ENCODE measurements around the gene CMIP.
"Not testable (repeated sequence)": the region's sequence is repeated elsewhere in the genome, so short reads cannot be mapped to it uniquely, and the experiment has no call there.

The CMIP gene

GRCh38 chr16:81688839-81689238 lies 244.2 kb downstream of the CMIP start:
- not testable (repeated sequence) for H3K4me3 ChIP-seq (ENCODE audit: low read depth, low read length)

- no peak overlapping the region for H3K4me3 ChIP-seq (ENCODE audit: low read depth, low read length)
Measured at GRCh38 chr16:81692021-81692420, 247.4 kb downstream of the CMIP start.

DNA sequence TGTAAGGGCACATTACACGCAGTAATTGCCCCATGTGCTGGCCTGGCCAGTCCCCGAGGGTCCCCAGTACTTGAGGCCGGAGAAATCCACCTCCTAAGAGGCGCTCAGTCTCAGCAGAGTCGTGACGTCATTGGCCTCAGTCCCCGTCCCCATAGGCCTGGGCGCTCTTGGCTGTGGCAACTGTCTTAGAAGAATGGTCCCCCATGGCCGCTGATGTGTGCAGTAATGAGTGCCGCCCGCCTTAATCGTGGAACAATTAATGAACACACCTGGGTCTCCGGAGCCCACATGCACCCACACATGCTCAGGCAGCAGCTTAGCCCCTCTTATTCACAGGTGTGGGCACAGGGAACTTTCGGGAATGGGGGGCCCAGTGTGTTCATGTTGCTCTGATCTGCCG lies 248.0 kb downstream of the CMIP start:
- no peak overlapping the region for H3K4me3 ChIP-seq (ENCODE audit: low read depth, low read length)

GRCh38 chr16:81693041-81693743 lies 248.6 kb downstream of the CMIP start:
- no peak overlapping the region for H3K4me3 ChIP-seq (ENCODE audit: low read depth, low read length)

DNA sequence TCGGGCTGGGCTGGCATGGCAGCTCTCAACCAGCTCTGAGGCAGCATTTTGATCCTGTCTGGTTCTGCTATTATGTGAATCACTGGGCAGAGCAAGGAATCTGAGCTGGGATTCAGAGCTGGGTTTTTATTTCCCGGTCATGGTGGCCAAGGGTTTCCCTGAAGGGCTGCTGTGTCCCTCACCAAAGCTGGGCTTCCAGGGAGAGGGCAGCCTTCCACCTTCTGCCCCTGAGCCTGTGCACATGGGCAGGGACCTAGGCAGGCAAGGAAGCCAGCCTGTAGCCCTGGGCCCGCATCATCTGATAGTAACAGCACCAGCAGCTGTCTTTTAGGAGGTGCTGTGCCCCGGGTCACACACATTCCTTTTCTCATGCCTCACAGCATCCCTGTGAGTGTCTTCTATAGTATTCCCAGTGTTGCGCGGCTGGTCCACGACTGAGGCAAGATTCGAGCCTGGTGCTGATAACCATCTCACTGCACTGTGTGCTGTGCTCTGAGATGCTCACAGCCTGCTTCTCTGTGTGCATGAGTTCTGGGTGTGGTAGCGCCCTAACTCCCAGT lies 249.2 kb downstream of the CMIP start:
- no peak overlapping the region for H3K4me3 ChIP-seq (ENCODE audit: low read depth, low read length)

DNA sequence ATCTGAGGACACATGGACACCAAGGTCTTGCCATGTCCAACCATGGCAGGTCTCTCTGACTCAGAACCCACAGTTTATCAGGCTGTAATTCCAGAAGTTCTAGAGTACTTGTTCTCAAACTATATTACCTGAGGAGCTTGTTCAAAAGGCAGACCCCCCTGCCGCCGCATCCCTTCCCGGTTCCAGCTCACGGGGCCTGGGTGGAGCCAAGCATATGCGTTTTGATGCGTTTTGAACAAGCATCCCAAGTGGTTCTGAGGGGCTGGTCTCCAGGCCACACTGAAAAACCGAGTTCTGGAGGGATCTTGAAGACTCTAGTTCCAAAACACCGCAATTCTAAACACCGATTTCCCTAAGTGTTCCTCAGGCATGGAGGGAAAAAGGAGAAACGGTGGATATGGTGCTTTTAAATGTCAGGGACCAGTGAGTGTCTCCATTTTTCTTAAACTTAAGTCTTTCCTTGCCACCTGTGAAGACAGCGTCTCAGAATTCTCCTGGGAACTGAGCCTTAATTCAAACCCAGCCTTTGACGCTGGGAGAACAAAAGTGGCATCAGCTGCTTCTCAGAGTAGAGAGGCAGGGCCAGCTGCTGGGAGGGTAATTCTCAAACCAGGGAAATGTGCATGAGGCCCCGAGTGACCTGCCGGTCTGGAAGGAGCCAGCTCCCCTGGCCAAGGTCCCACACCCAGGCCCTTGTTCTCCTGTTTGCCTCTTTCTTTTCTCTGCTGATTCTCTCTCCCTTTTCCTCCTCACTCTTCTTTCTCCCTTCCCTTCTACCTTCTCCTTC lies 250.1 kb downstream of the CMIP start:
- H3K4me3 ChIP-seq (ENCODE audit: low read depth, low read length): no peak overlapping the region

GRCh38 chr16:81695321-81696165 lies 250.9 kb downstream of the CMIP start:
- no peak overlapping the region for H3K4me3 ChIP-seq (ENCODE audit: low read depth, low read length)

DNA sequence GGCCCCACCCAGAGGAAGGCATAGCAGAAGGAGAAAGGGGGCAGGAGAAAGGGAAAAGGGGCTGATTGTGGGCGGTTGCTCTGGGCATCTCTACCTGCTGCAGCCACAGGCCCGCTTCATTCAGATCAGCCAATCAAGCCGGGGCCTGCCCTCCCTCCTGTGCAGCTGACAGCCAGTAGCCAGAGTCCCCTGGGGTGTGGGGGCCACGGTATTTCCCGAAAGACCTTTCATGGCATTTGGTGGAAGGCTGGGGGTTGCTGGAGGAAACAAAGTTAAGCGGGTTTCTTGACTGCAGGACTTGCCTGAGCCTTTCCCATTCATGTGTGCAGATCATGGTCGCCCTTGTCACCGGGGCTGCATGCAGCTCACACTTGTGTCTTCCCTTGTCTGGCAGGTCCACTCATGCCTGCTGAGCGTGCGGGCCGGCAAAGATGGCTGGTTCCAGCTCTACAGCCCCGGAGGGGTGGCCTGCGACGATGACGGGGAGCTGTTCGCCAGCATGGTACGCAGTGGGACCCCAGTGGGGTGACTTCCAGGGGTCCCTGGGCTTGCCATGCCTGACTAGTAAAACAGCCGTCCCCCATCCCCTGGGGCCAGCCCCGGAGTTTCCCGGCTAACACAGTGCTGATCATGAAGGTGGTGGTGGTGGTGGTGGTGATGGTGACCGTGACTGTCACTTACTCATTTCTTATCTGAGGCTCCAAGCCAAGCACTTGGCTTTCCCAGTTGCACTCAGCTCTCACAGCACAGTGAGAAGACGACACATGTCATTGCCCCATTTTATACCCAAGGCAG lies 251.8 kb downstream of the CMIP start:
- H3K4me3 ChIP-seq (ENCODE audit: low read depth, low read length): no peak overlapping the region

DNA sequence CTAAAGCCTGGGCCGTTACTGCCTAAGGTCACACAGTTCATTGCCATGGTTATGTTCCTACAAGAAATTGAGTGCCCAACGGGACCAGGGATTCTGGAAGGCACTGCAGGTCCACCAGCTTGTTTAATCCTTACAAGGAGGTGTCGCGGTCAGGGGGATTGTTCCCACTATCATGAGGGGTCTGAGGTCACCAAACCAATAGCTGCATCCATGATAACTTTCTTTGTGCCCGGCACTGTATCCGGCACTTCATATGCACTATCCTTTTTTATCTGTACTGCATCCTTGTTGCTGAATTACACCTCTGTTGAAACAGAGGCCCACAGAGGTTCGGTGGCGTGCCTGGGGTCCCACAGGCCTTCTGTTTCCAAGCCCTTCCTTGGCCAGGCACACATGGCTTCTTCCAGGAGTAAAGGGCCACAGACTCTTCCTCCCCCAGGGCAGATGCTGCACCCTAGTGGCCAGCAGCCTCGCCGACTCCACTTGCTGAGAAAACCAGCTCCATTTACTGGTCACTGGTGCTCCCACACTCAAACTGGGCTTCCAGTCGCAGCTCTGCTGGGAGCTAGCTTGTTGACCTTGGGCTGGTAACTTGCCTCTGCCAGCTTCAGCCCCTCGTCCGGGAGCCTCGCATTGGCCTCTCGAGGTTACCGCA lies 252.5 kb downstream of the CMIP start:
- no peak overlapping the region for H3K4me3 ChIP-seq (ENCODE audit: low read depth, low read length)

GRCh38 chr16:81697616-81698309 lies 253.2 kb downstream of the CMIP start:
- no peak overlapping the region for H3K4me3 ChIP-seq (ENCODE audit: low read depth, low read length)

DNA sequence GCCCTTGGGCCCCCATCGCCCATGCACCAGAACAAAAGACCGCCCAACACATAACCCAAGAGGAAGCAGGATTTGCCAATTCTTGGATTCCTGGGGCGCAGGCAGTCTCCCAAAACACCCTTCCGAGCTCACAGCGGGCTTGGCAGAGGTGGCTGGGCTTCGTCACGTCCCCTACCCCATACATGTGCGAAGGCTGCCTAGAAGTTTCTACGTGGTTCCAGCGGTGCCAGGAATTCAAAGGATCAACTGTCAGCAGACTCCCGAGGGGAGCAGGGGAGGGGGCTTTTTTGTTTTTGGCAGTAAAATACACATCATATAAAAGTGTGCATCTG lies 253.7 kb downstream of the CMIP start:
- H3K4me3 ChIP-seq (ENCODE audit: low read depth, low read length): no peak overlapping the region

DNA sequence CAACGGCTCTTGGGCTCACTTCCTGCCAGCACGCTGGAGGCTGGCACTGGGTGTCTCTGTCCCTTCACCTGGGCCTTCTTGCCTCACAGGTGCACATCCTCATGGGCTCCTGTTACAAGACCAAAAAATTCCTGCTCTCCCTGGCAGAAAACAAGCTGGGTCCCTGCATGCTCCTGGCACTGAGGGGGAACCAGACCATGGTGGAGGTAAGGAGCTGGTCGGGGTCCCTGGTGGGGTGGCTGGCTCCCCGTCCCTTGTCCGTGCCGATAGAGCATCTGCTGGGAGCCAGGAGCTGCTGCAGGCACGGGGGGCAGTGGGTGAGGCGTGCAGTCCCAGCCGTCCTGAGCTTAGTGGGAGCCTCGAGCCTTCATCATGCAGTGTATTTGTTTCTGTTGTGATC lies 255.0 kb downstream of the CMIP start:
- H3K4me3 ChIP-seq (ENCODE audit: low read depth, low read length): no peak overlapping the region

GRCh38 chr16:81700071-81700779 lies 255.6 kb downstream of the CMIP start:
- H3K4me3 ChIP-seq (ENCODE audit: low read depth, low read length): no peak overlapping the region

DNA sequence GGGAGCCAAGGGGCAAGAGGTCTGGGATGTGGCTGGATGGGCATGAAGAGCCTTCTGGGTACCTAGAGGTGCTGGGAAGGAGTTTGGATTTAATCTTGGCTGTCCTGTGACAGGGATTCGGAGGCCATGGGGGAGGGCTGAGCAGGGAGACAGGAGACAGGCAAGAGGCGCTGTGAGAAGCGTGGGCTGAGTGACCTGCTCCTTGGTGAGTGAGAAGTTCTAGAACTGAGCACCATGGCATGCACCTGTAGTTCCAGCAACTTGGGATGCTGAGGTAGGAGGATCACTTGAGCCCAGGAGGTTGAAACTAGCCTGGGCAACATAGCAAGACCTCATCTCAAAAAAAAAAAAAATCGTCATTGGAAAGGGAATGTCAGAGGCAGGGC lies 256.2 kb downstream of the CMIP start:
- H3K4me3 ChIP-seq (ENCODE audit: low read depth, low read length): no peak overlapping the region

GRCh38 chr16:81701296-81701970 lies 256.8 kb downstream of the CMIP start:
- H3K4me3 ChIP-seq (ENCODE audit: low read depth, low read length): no peak overlapping the region

GRCh38 chr16:81702506-81702905 lies 257.9 kb downstream of the CMIP start:
- H3K4me3 ChIP-seq (ENCODE audit: low read depth, low read length): no peak overlapping the region

DNA sequence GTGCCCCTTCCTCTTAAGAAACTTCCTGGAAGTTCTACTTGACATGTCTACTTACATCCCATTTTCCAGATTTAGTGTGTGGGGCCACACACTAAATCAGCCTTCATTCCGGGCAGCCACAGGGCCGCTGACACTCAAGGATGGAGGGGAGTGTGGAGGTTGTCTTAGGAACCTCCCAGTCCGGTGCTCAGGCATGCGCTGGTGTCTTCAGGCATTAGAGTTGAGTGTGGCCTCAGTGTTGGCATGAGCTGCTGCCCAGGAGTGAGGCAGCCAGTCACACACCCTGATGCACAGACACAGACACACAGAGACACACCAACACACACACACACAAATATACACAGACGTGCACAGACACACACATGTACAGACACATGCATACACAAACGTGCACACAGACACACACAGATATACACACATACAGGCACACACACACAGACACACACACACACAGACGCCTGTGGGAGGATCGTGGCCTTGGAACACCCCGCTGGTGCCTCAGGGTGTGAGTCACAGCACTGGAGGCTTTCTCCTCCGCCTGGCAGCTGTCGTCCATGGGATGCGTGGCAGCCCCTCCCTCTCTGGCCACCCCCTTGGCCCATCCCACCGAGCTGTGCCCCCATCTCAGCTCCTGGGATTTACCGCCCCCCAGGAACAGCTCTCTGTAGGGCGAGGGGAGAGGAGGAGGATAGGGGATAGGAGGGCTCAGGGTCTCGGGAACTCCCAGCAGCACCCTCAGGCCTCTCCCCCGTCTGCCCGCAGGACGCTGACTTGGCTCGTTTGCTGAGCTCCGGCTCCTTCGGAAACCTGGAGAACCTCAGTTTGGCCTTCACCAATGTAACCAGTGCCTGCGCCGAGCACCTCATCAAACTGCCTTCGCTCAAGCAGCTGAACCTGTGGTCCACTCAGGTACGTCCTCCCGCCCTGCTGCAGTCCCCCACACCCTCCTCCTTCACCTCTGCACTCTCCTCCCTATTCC lies 258.9 kb downstream of the CMIP start:
- no peak overlapping the region for H3K4me3 ChIP-seq (ENCODE audit: low read depth, low read length)

Measured in iPS-11a (cell line).